H9 (cell line): ENCODE data around the gene KRTAP19-5. TPM values are rescaled to one million over a fixed set of nuclear protein-coding genes. Genes with fewer than 3 reads are reported as not detected.

Experiments used
- DNase-seq: peaks from one replicate; pipeline ENCODE4 v3.0.0-alpha.2; 2017
- H2AFZ ChIP-seq: one replicate; pipeline ENCODE4 v1.6.1; 2013; ENCODE audit warnings: mild to moderate bottlenecking, low read length, control low read depth, moderate library complexity
- H2AK5ac ChIP-seq: 2 replicates; pipeline ENCODE4 v1.6.1; 2013; ENCODE audit warnings: low read length, control low read depth, mixed read lengths; ENCODE audit not compliant: insufficient read length
- H2BK120ac ChIP-seq: one replicate; pipeline ENCODE4 v1.6.1; 2013; ENCODE audit warnings: low read depth, mild to moderate bottlenecking, low read length, control low read depth, inconsistent platforms; ENCODE audit not compliant: poor library complexity, severe bottlenecking
- H2BK12ac ChIP-seq: 2 replicates; pipeline ENCODE4 v1.6.1; 2013; ENCODE audit warnings: low read length, control low read depth, mixed read lengths, low read depth; ENCODE audit not compliant: insufficient read length
- H2BK15ac ChIP-seq: 2 replicates; pipeline ENCODE4 v1.6.1; 2013; ENCODE audit warnings: low read depth, low read length, control low read depth
- H2BK20ac ChIP-seq: one replicate; pipeline ENCODE4 v1.6.1; 2013; ENCODE audit warnings: low read depth, mild to moderate bottlenecking, low read length, control low read depth, inconsistent platforms; ENCODE audit not compliant: poor library complexity, severe bottlenecking
- H2BK5ac ChIP-seq: 2 replicates; pipeline ENCODE4 v1.6.1; 2013; ENCODE audit warnings: low read length, control low read depth, mixed read lengths; ENCODE audit not compliant: insufficient read length
- H3K14ac ChIP-seq: 2 replicates; pipeline ENCODE4 v1.6.1; 2013; ENCODE audit warnings: low read length, control low read depth; ENCODE audit not compliant: insufficient read depth
- H3K18ac ChIP-seq: 2 replicates; pipeline ENCODE4 v1.6.1; 2013; ENCODE audit warnings: low read depth, mild to moderate bottlenecking, mixed read lengths, low read length, control low read depth; ENCODE audit not compliant: insufficient read length
- H3K23ac ChIP-seq: 2 replicates; pipeline ENCODE4 v1.6.1; 2013; ENCODE audit warnings: low read length, control low read depth, mixed read lengths, low read depth; ENCODE audit not compliant: insufficient read length
- H3K23me2 ChIP-seq: 2 replicates; pipeline ENCODE4 v1.6.1; 2013; ENCODE audit warnings: low read depth, mild to moderate bottlenecking, mixed read lengths, low read length, control low read depth; ENCODE audit not compliant: insufficient read length, poor library complexity, severe bottlenecking
- H3K27ac ChIP-seq: 2 replicates; pipeline ENCODE4 v1.5.1; 2013; ENCODE audit warnings: low read length, control low read depth, mixed read lengths, low read depth; ENCODE audit not compliant: insufficient read length
- H3K27me3 ChIP-seq: 2 replicates; pipeline ENCODE4 v1.6.1; 2013; ENCODE audit warnings: low read length, control low read depth, inconsistent platforms; ENCODE audit not compliant: insufficient read depth
- H3K4ac ChIP-seq: 2 replicates; pipeline ENCODE4 v1.6.1; 2013; ENCODE audit warnings: low read depth, mild to moderate bottlenecking, control low read depth, inconsistent platforms, low read length, moderate library complexity
- H3K4me1 ChIP-seq: 2 replicates; pipeline ENCODE4 v1.6.1; 2013; ENCODE audit warnings: low read length, control low read depth, inconsistent platforms; ENCODE audit not compliant: insufficient read depth
- H3K4me2 ChIP-seq: 2 replicates; pipeline ENCODE4 v1.6.1; 2013; ENCODE audit warnings: low read length, control low read depth, mixed read lengths; ENCODE audit not compliant: insufficient read length, insufficient read depth
- H3K56ac ChIP-seq: 2 replicates; pipeline ENCODE4 v1.6.1; 2013; ENCODE audit warnings: low read depth, mild to moderate bottlenecking, mixed read lengths, low read length, control low read depth; ENCODE audit not compliant: insufficient read length
- H3K79me1 ChIP-seq: 2 replicates; pipeline ENCODE4 v1.6.1; 2013; ENCODE audit warnings: low read depth, mild to moderate bottlenecking, moderate library complexity, low read length, control low read depth, inconsistent platforms; ENCODE audit not compliant: insufficient read depth, poor library complexity, severe bottlenecking
- H3K79me2 ChIP-seq: 2 replicates; pipeline ENCODE4 v1.6.1; 2013; ENCODE audit warnings: low read length, control low read depth, inconsistent platforms; ENCODE audit not compliant: insufficient read depth
- H3K9ac ChIP-seq: 2 replicates; pipeline ENCODE4 v1.6.1; 2013; ENCODE audit warnings: low read length, control low read depth, mixed read lengths; ENCODE audit not compliant: insufficient read length; ENCODE audit errors: extremely low read depth
- H3K9me3 ChIP-seq: one replicate; pipeline ENCODE4 v1.6.1; 2013; ENCODE audit warnings: low read depth, low read length, inconsistent platforms; ENCODE audit not compliant: control insufficient read depth
- H3T11ph ChIP-seq: one replicate; pipeline ENCODE4 v1.6.1; 2013; ENCODE audit warnings: mild to moderate bottlenecking, low read length, control low read depth, inconsistent platforms
- H4K20me1 ChIP-seq: one replicate; pipeline ENCODE4 v1.6.1; 2013; ENCODE audit not compliant: control insufficient read depth, insufficient read length, insufficient read depth
- H4K5ac ChIP-seq: 2 replicates; pipeline ENCODE4 v1.6.1; 2013; ENCODE audit warnings: low read depth, mild to moderate bottlenecking, mixed read lengths, low read length, control low read depth; ENCODE audit not compliant: insufficient read length
- H4K8ac ChIP-seq: replicated peaks from 2 replicates; pipeline ENCODE4 v1.6.1; 2013; ENCODE audit warnings: low read length, control low read depth, mixed read lengths, low read depth; ENCODE audit not compliant: insufficient read length
- H4K91ac ChIP-seq: 2 replicates; pipeline ENCODE4 v1.6.1; 2013; ENCODE audit warnings: low read depth, mild to moderate bottlenecking, moderate library complexity, mixed read lengths, low read length, control low read depth; ENCODE audit not compliant: insufficient read length
- H3K27ac Mint-ChIP-seq, 3 experiments: 2 replicates in 2 of 3; 3 replicates in 1 of 3; pipeline ENCODE4 v1.8.0; 2020 to 2021; ENCODE audit warnings: mixed read lengths in 3 of 3, mild to moderate bottlenecking in 1 of 3, moderate library complexity in 1 of 3
- H3K27me3 Mint-ChIP-seq: 2 replicates; pipeline ENCODE4 v1.8.0; 2021; ENCODE audit warnings: low read depth, mild to moderate bottlenecking, moderate library complexity, mixed read lengths
- H3K36me3 Mint-ChIP-seq, 3 experiments: 2 replicates in 2 of 3; 3 replicates in 1 of 3; pipeline ENCODE4 v1.8.0; 2020 to 2021; ENCODE audit warnings: low read depth in 3 of 3, mixed read lengths in 3 of 3; ENCODE audit not compliant: insufficient read depth in 1 of 3
- H3K4me1 Mint-ChIP-seq, 2 experiments: 2 replicates each; pipeline ENCODE4 v1.8.0; 2020; ENCODE audit warnings: mixed read lengths in 2 of 2
- H3K4me3 Mint-ChIP-seq, 2 experiments: 2 replicates in 1 of 2; 3 replicates in 1 of 2; pipeline ENCODE4 v1.8.0; 2020 to 2021; ENCODE audit warnings: mild to moderate bottlenecking in 2 of 2, mixed read lengths in 2 of 2, moderate library complexity in 1 of 2
- H3K9me3 Mint-ChIP-seq, 2 experiments: 2 replicates in 1 of 2; 3 replicates in 1 of 2; pipeline ENCODE4 v1.8.0; 2020; ENCODE audit warnings: mild to moderate bottlenecking in 2 of 2, mixed read lengths in 2 of 2, moderate library complexity in 1 of 2
- CTCF ChIP-seq: fragments of 200-600 bp; sonication (generic); conservative IDR thresholded peaks from 3 replicates; pipeline ENCODE4 v1.8.0; 2021; ENCODE audit warnings: antibody characterized with exemption, mild to moderate bottlenecking
- WGBS: extraction: QIAGEN DNeasy Blood & Tissue Kit; methylation state at CpG from one replicate; pipeline ENCODE4 v1.1.7; 2013; ENCODE audit warnings: missing lambda C conversion rate, low lambda C conversion rate, mixed read lengths; ENCODE audit not compliant: insufficient read length; ENCODE audit errors: extremely low coverage; 5-methylcytosine and 5-hydroxymethylcytosine counted together
- long read RNA-seq: library from polyadenylated mRNA; unstranded; transcript quantifications from one replicate; pipeline ENCODE4 v2.0.0, GENCODE V29; 2020
- total RNA-seq: library from RNA; stranded (reverse); gene quantifications from 2 replicates; pipeline ENCODE4 v1.2.1, GENCODE V29; 2021

The KRTAP19-5 gene
- total RNA-seq = not detected in 2 replicates
- long read RNA-seq = 0 reads

- H4K91ac ChIP-seq = no peak within 1 kb of the TSS
- Mint-ChIP-seq H3K27ac (no peak within 1 kb of the TSS; a peak in 1 of 7 replicates), H3K4me1 (peaks cover 0 to 3% of the 10 kb centered on the region in 2 experiments; a peak in 2 of 4 replicates), H3K9me3 (peaks cover 0 to 6% of the 10 kb centered on the region in 2 experiments; a peak in 1 of 5 replicates), H3K4me3 (no peak within 1 kb of the TSS), H3K36me3 (no peaks in the 10 kb centered on the region; a peak in 1 of 7 replicates), H3K27me3 (no peaks in the 10 kb centered on the region)
- H3K27ac ChIP-seq = no peak within 1 kb of the TSS
- H4K20me1 ChIP-seq = no peaks in the 10 kb centered on the region
- TF ChIP-seq CTCF = no peak
- no peak within 1 kb of the TSS for H2BK120ac ChIP-seq
- no peaks in the 10 kb centered on the region for H3K4me1 ChIP-seq
- H3K23me2 ChIP-seq = no peaks in the 10 kb centered on the region
- no peak within 1 kb of the TSS for H3K4me2 ChIP-seq
- no peak within 1 kb of the TSS for H2AFZ ChIP-seq
- no peaks in the 10 kb centered on the region for H3K79me1 ChIP-seq
- no peak within 1 kb of the TSS for H2BK5ac ChIP-seq
- H2BK12ac ChIP-seq = no peak within 1 kb of the TSS
- no peak within 1 kb of the TSS for H3K14ac ChIP-seq
- no peak within 1 kb of the TSS for H3K9ac ChIP-seq
- no CpG with 5 or more reads among the region's 6 CpGs for WGBS
- no peaks in the 10 kb centered on the region for H3K9me3 ChIP-seq
- H3K18ac ChIP-seq = no peak within 1 kb of the TSS
- H3K79me2 ChIP-seq = no peaks in the 10 kb centered on the region
- no peak within 1 kb of the TSS for H2AK5ac ChIP-seq
- no peaks in the 10 kb centered on the region for H3K27me3 ChIP-seq
- no peak for DNase-seq
- H4K8ac ChIP-seq = no peak within 1 kb of the TSS
- H4K5ac ChIP-seq = no peak within 1 kb of the TSS
- no peak within 1 kb of the TSS for H2BK15ac ChIP-seq
- H3K23ac ChIP-seq = no peak within 1 kb of the TSS
- no peak within 1 kb of the TSS for H3T11ph ChIP-seq
- no peak within 1 kb of the TSS for H2BK20ac ChIP-seq
- no peak within 1 kb of the TSS for H3K56ac ChIP-seq
- no peak within 1 kb of the TSS for H3K4ac ChIP-seq
These were observed at the start of gene KRTAP19-5 for GRCh38 chr21:30502041-30502440. Gene KRTAP19-5, minus strand, starts transcription at chr21:30502141. Its CDS starts 51 bp downstream, at chr21:30502090.
